ENCODE measurements around the gene C10orf53.

The C10orf53 gene

GRCh38 chr10:49679480-49679893, at the start of gene C10orf53:
Gene C10orf53, plus strand, starts transcription at chr10:49679651. Its CDS starts 47 bp downstream, at chr10:49679698.
- no peak for DNase-seq

- DNase-seq: no peak
Measured at GRCh38 chr10:49631975-49632374, 47.5 kb upstream of the C10orf53 start.

GRCh38 chr10:49632406-49633317, 46.8 kb upstream of the C10orf53 start:
- no peak for DNase-seq

- no peak for DNase-seq
Measured at GRCh38 chr10:49633327-49634068, 46.0 kb upstream of the C10orf53 start.

- no peak for DNase-seq
Measured at GRCh38 chr10:49634069-49634660, 45.3 kb upstream of the C10orf53 start.

GRCh38 chr10:49642311-49642710, 37.1 kb upstream of the C10orf53 start:
- no peak for DNase-seq

- DNase-seq: no peak
Measured at GRCh38 chr10:49643241-49644034, 36.0 kb upstream of the C10orf53 start.

- DNase-seq: no peak
Measured at GRCh38 chr10:49644035-49644646, 35.3 kb upstream of the C10orf53 start.

- no peak for DNase-seq
Measured at GRCh38 chr10:49645417-49645816, 34.0 kb upstream of the C10orf53 start.

GRCh38 chr10:49645871-49646870, 33.3 kb upstream of the C10orf53 start:
- no peak for DNase-seq

GRCh38 chr10:49647554-49647953, 31.9 kb upstream of the C10orf53 start:
- no peak for DNase-seq

GRCh38 chr10:49647985-49648795, 31.3 kb upstream of the C10orf53 start:
- no peak for DNase-seq

- no peak for DNase-seq
Measured at GRCh38 chr10:49649294-49649693, 30.2 kb upstream of the C10orf53 start.

- DNase-seq: no peak
Measured at GRCh38 chr10:49649936-49650723, 29.3 kb upstream of the C10orf53 start.

- DNase-seq: no peak
Measured at GRCh38 chr10:49650724-49651034, 28.8 kb upstream of the C10orf53 start.

GRCh38 chr10:49651039-49651835, 28.2 kb upstream of the C10orf53 start:
- DNase-seq: no peak

GRCh38 chr10:49651917-49652316, 27.5 kb upstream of the C10orf53 start:
- DNase-seq: no peak

Data from COR-L47 (cell line).